AG08395 (cell line): ENCODE measurements around the gene SLC24A4.
A peak's percentile ranks its signal among the peaks of the same experiment; 100 is the strongest.
"Not testable (repeated sequence)": the region's sequence is repeated elsewhere in the genome, so short reads cannot be mapped to it uniquely, and the experiment has no call there.

ENCODE experiments used
- DNase-seq: peaks from one replicate; pipeline ENCODE4 v3.0.0; 2012; ENCODE audit warnings: mixed read lengths, low spot score

The SLC24A4 gene

DNA sequence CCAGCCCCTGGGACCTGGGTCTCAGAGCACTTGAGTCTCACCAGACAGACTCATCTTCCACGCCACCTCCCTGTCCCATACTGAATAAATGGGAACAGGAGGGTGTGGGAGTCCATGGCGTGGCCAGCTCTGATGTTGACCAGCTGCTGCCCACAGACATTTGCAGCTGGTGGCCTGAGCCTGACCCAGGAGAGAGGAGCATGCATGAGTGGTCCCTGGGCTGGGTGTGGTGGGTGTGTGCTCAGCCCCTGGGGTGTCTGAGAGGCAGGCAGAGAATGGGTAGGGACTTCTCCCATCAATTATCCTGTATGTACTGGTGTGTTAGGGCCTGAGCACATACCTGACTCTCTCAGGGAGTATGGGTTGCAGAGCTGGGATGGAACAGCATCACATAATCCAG is 49.3 kb downstream of the SLC24A4 start:
- no peak for DNase-seq

DNA sequence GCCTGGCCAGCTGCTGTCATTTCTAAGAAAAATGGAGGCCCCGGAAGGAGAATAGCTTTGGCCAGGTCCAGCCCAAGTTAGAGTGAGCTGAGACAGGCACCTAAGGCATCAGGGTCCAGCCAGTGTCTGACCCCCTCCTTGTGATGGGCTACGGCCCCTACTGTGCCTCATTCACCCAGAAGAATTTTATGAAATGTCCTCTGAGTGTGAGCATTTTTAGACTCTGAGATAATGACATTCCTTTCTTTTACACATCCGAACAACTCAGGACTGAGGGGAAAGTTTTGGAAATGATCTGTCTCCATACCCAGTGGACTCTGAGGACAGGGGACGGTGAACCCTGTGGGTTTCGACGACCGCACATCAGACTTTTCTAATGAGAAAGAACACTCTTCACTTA is 50.4 kb downstream of the SLC24A4 start:
- peak; percentile 41 for DNase-seq

DNA sequence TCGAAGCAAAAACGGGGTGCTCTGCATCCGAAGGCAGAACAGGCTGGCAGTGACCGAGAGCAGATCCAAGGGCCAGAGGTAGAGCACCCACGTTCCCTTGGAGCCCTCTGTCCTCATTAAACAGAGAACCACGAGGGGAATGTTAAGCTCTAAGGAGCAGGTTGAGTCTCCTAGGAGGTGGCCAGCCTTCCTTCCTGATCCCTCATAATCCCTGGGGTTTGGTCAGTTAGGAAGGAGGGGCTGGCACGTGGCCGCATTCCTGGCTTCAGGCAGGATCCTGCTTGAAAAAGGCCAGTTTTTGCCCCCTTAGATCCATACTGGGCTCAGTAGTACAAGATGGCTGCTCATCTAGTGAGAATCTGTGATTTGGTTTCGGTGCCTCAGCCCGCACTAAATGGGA is 57.2 kb downstream of the SLC24A4 start:
- DNase-seq: no peak

DNA sequence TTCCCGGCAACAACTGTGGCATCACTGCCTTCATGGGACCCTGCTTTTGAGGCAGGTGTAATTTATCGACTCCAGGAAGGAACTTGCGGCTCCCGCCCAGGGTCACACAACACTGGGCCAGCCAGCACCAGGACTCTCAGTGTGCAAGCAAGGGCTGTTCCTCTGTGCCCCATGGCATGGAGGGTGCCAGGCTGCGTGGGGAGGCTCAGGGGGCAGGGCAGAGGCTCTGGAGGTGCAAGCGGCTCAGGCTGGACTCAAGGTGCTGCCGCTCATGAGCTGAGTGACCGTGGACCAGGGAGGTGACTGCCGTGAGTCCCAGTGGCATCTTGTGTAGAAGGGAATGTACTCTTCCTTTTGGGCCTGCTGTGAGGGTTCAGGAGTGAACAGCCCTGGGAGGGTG is 57.6 kb downstream of the SLC24A4 start:
- DNase-seq: no peak

DNA sequence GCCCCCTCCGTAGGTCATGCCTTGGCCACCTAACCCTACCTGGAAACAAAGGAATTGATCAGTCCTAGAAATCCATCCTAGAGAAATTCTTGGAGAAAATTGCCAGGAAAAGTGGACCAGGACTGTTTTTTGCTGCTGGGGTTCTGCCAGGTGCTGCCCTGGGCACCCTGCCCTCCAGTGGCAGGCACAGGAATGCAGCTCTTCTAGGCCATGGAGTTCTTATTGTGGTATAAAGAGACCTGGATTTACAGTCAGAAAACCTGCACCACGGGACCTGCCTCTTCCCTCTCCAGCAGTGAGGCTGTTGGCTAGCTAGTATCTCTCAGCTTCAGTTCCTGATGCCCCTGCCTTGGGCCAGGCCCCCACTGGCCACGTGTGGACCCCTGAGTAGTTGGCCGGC is 59.7 kb downstream of the SLC24A4 start:
- peak; percentile 51 for DNase-seq

DNA sequence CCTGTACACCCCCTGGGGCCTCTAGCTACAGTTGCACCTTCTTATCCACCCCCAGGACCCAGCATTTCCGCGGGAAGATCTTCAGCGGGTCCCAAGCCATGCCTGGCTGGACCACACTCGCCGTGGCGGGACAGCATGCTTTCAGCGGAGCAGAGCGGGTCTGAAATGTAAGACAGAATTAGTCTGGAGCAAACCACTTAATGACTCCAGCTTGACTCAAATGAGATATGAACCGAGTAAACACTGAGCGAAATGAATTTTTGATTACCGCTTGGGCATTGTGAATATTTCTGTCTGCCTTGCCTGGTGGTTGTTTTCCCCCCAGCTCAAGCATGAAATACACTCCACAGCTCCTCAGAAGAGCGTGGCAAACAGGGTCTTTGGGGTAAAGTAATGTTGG is 60.8 kb downstream of the SLC24A4 start:
- no peak for DNase-seq

DNA sequence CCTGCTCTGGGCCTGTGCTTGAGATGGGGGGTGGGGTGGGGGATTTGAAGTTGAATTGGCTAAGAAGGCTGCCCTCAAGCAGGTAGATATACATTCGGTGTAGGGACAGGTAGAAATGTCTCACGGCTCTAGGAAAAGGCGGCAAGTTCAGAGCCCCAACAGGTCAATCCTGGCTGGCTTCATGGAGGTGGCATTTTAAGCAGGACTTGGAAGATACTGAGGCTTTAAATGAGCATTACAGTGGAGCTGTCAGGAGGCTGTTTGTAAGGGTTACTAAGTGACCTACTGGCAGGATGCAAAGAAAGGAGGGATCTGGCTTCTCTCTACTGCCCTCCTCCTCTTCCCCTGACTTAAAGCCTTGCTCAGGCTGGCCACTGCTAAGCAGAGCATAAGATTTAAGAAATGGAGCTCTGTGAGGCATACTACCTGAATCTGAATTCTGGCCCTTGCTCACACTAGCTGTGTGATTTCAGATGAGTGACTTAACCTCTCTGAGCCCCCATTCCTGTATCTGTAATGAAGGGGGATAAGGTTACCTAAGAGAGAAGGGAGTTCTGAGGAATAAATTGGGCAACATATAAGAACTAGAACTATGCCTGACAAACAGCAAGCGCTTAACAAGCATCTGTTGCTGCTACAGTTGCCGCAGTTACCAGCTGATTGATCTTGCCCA is 61.6 kb downstream of the SLC24A4 start:
- no peak for DNase-seq

DNA sequence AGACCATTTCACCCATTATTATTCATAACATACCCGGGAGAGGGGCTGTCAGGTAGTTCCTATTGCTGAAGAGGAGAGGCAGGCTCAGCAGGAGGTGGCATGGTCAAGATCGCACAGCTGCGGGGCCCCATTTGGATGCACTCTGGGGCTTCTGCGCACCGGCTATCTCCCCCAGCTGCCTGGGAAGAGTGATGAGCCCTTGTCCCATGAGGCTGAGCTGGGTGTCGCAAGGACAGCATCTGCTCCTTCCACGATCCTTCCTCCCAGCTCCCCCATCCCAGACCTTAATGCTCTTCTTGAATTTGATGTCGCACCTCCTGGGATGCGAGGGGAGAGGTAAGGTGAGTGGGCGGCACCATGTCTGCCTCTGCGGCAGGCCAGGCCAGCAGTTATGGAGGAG is 62.6 kb downstream of the SLC24A4 start:
- no peak for DNase-seq

DNA sequence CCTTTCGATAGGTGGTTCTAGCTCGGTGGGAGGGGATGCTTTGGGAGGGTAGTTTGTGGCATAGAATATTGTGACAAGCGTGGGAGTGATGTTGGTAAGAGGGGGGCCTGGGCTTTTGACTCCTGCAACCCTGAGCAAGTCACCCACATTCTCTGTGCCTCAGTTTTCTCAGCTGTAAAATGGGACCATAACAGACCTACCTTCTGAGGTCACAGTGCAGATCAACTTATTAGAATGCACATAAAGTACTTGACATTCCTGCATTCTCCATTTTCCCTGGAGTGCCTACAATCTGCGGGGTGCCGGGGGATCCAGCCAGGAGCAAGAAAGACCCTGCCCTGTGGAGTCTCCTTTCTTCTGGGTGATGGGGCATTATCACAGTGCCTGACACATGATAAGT is 63.2 kb downstream of the SLC24A4 start:
- no peak for DNase-seq

DNA sequence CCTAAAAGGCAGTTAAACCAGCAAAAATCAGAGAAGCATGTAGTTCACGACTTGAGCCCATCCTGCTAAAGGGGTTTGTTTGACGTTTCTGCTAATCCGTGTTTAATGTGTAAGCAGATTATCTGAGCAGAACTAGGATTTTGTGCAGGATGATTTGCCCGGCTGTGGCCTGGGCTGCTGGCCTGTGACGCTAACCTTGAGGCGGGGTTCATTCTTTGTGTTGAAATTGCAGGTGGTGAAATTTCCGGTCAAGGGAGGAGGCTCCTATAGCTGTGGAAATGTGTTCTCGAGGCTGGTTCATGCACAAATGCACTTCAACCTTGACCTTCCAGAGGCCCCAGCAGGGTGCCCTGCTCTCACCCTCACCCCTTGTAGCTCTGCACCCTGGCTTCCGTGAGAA is 63.7 kb downstream of the SLC24A4 start:
- no peak for DNase-seq

DNA sequence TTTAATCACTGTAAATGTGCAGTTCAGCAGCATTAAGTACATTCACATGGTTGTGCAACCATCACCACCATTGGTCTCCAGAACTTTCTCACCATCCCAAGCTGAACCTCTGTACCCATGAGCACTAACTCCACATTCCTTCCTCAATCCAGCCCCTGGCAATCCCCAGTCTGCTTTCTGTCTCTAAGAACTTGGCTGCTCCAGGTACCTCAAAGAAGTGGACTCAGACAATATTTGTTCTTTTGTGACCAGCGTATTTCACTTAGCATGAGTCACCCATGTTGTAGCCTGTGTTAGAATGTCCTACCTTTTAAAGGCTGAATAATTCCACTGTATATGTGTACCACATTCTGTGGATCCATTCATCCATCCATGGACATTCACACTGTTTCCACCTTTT is 64.6 kb downstream of the SLC24A4 start:
- DNase-seq: no peak

DNA sequence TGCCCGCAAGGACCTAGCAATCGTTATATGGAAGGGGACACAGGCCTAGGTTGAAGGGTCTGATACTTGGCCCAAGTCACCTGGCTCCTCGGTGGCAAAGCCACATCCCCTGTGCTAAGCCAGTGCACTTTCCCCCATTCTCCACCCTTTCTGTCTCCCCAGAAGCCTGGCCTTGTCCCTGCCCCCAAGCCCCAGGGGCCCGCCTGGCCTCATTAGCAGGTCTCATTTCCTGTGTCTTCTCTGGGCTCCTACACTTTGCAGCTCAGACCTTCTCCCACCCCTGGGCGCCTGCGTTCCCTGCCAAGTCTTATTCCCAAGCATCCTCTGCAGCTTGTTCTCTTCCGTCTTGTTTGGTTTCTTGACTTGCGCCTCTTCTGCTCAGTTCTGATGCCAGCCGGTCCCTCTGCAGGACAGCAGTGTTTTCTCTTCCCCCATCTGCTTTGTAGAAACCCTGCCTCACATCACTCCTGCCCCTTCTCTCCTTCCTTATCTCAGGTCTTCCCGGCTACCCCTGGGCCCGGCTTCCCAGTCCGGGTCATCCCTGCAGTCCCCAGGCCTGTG is 66.7 kb downstream of the SLC24A4 start:
- DNase-seq: no peak

DNA sequence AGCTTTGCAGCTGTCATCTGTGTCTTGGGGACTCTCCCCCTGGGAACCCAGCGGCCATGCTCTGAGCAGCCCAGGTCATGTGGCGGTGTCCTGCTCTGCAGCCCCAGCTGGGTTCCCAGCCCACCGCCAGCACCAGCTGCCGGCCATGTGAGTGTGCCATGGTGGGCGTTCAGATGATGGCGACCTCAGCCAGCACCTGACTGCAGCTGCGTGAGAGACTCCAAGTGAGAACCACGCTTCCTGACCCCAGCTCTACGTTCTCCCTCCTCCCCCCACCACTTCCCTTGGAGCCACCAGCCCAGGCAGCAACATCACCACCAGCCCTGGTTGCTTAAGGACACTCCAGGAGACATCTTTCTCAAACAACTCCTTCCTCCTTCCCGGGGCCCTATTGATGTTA is 68.8 kb downstream of the SLC24A4 start:
- DNase-seq: no peak

DNA sequence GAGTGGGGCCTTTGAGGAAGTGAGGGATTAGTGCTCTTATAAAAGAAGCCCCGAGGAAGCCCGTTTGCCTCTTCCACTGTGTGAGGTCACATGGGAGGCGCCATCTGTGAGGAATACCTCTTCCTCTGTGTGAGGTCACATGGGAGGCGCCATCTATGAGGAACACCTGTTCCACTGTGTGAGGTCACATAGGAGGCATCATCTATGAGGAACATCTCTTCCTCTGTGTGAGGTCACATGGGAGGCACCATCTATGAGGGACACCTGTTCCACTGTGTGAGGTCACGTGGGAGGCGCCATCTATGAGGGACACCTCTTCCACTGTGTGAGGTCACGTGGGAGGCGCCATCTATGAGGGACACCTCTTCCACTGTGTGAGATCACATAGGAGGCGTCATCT is 69.7 kb downstream of the SLC24A4 start:
- DNase-seq: no peak

DNA sequence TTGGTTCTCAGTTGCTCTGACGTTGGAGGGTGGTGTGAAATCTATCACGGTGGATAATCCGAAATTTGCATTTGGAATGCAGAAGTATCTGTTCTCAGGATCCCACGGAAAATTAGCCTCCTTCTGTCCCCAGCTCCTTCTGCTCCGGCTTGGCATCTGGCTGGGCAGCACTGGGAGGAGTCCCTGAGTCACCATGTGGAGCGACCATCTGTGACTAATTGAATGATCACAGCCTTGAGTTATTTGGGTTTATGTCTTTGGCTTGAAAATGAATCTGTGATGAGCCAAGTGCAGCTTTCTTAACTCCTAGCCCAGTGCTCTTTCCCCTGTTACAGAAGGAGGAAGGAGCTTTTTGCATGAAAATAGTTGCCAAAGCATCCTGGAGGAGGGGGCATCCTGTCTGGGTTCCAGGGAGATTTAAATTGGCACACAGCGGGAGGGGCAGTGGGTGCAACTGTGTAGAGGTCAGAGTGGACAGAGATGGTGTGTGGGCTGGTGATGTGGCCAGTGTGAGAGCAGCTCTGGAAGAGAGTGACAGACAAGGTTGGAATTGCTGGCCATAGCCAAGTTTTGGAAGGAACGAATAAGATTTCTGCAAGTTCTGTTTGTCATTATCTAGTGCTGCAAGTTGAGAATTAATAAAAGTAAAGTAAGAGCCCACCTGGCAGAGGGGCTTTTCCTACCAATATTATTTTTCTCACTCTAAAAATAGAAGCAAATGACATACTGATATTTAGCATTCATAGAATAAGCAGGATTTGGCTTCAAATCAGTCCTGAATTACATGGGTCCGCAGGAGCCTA is 74.4 kb downstream of the SLC24A4 start:
- DNase-seq: peak; percentile 93

DNA sequence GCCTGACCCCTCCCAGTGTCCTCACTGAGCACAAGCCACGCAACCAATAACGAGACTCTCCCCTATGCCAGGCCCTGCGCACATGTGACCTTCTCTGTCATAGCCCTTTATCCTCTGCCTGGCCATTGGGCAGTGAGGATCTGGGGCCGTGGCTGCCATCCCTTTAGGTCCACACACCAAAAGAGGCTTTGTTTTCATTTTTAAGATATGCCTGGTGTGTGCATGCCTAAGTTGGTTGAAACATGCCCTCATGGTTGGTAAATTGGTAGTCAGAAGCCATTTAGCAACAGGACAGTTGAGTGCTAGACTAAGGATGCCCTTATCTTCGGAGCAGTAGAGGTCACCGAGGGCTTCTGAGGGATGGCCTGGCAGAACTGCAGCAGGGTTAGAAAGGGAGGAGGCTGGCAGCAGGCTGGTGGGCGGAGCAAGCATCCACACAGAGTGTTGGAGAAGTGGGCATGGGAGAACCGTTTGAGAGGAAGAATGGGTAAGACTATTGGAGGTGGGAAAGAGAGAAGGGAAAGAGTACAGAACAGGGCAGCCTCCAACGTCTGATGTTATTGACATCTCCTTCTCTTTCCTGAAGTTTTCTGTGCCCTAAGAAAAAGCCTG is 75.1 kb downstream of the SLC24A4 start:
- DNase-seq: no peak

DNA sequence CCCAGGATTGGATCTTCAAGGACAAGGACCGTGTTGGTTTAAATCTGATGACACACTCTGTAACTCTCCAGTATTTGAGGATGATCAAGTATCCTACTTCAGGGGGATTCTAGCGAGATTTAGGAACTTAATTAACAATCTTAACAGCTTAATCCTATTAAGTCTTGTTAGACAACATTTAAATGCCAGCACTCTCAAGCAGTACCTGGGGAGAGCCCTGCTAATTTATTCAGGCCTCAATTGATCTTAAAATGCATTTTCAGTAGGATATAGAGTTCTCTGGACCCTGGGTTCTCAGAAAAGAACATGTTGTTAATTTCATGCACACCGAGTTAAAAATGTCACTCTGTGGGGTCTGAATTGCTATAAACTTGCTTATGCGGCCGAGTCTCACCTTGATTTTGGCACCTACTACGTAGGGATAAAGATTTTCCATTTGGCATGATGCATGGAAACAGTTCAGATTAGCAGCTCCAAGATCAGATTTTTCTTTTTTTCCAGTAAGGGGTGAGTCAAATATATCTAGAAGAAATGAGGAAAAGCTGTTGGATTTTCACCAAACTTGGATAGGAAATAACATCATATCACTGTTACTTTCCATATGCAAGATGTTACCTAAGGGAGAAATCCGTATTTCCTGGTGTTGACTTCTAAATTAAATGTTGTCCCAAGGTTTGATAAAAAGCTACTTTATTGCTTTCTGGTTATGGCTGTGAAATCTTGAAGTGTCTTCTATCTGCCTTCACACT is 76.1 kb downstream of the SLC24A4 start:
- no peak for DNase-seq

DNA sequence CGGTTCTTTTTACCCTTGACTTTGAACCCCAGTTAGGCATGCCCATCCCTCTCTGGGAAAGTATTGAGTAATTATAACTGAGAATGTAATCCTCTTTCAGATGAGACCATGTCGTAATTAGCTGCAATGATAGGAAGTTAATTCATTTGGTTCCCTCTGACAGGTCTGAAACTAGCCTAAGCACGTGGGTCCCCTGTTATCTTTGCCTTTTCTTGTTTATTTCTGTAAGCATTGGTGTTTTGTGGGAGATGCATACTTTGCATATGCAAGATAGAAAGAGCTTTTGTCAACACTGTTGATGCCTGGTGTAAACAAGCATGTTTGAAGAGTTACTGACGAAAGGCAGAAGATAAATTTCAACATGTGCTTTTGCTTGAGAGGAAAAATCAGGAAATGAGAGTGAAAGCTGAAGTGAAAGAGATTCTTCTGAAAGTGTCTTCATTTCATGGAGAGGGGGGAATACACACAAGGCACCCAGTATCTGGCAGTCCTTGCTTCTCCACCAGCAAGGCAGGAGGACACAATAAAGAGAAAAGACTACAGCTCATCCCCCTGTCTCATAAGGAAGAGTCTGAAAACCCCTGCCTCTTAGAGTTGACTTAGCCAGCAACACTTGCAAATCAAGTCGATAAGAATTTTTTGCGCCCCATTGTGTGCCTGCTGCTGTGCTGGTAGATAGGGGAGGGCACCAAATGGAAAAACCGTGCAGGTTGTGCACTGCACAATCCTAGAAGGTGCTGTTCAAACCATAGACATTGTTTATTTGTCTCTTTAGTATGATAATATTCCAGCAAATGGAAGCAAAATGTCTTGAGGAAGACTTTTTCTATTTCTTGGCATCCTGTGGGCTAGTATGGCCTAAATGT is 77.8 kb downstream of the SLC24A4 start:
- DNase-seq: no peak

DNA sequence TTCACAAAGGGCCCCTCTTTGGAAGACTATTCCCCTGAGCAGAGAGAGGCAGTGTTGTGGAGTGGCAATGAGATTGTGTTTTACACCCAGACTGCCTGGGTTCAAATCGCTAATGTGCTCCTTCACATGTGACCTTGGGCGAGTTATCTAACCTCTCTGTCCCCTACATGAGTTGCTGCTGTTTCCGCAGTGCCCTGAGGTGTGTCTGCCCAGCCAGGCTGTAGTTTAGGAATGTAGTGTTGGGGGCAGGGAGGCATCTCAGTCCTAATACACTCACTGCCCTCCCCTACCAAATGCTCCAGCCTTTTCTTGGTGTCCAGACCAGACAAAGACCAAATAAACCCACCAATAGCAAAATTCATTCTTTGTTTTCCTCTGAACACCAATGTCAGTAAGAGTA is 78.6 kb downstream of the SLC24A4 start:
- no peak for DNase-seq

DNA sequence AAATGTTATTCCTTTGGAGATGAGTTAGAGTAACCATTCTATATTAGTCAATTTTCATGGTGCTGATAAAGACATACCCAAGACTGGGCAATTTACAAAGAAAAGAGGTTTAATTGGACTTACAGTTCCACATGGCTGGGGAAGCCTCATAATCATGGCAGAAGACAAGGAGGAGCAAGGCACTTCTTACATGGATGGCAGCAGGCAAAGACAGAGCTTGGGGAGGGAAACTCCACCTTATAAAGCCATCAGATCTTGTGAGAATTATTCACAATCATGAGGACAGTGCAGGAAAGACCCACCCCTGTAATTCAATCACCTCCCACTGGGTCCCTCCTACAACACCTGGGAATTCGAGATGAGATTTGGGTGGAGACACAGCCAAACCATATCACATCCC is 79.5 kb downstream of the SLC24A4 start:
- DNase-seq: not testable (repeated sequence)

DNA sequence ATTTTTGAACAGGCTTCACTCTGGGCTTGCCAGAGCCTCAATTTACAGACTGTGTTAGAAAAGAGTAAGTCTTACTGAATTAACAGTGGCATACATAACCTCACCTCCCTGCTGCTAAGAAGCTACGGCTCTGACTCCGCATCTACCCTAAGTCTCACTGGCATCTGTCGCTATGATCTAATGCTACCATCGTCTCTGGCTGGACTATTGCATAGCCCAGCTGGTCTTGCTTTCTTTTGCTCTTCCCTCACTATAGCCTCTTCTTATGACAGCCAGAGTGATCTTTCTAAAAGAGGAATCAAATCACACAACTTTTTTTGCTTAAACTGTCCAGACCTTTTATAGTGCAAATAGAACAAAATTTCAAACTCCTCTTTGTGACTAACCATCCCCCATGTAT is 81.1 kb downstream of the SLC24A4 start:
- DNase-seq: no peak
